PFSK-1 (cell line): ENCODE data around the gene GSTO2.

Experiments
- FOXP2 ChIP-seq: optimal IDR thresholded peaks from 2 replicates; pipeline ENCODE3; 2011; ENCODE audit warnings: borderline replicate concordance, control low read depth, inconsistent platforms; ENCODE audit not compliant: insufficient read depth; ENCODE audit errors: extremely low read length, extremely low read depth
- POLR2AphosphoS5 ChIP-seq: IDR thresholded peaks from 2 replicates; pipeline ENCODE4 v1.6.1; 2012; ENCODE audit warnings: low read depth, mild to moderate bottlenecking, control low read depth, low read length, moderate library complexity
- SIN3A ChIP-seq: IDR thresholded peaks from 2 replicates; pipeline ENCODE4 v1.6.1; 2012; ENCODE audit warnings: mild to moderate bottlenecking, low read length, moderate library complexity, borderline replicate concordance; ENCODE audit not compliant: insufficient read depth
- TAF1 ChIP-seq: IDR thresholded peaks from 2 replicates; pipeline ENCODE4 v1.6.1; 2012; ENCODE audit warnings: low read length, control low read depth, borderline replicate concordance; ENCODE audit not compliant: insufficient read depth
- TF ChIP-seq, protein P1 (sequence below), 2 experiments: IDR thresholded peaks; 2 replicates each; pipeline versions ENCODE4 v1.6.1 to v1.8.0; 2011 to 2012; ENCODE audit warnings: low read depth in 2 of 2, low read length in 2 of 2, control low read depth in 1 of 2, inconsistent platforms in 1 of 2, mild to moderate bottlenecking in 1 of 2, moderate library complexity in 1 of 2; ENCODE audit not compliant: insufficient read depth in 1 of 2

DNA sequence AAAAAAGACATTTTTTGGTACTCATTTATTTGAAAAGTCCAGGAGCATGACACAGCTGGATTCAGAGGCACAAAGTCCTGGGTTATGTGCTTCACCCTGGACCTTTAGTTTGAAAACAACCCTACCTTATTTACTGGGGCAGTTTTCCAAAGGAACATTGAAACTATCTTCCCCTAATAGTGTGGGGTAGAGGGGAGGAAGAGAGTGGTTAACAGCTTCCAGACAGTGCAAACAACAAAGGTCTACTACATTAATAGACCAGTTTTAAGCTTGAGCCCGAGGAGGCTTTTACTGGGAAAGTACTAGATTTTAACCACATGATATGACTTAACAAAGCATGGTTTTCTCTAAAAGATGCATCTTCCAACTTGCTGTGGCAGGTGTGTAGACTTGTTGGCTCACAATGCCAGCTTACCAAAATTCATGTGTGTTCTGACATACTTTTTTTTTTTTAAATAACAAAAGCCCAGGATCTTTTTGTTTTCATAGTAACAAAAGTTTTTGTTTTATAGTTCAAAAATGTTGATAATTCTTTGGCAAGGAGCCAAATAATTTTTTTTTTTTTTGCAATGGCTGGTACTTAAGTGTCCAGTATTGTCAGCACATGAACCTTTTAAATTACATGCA, 12.5 kb upstream of the GSTO2 start:
- TF ChIP-seq TAF1 = no peak
- TF ChIP-seq, protein P1, sequence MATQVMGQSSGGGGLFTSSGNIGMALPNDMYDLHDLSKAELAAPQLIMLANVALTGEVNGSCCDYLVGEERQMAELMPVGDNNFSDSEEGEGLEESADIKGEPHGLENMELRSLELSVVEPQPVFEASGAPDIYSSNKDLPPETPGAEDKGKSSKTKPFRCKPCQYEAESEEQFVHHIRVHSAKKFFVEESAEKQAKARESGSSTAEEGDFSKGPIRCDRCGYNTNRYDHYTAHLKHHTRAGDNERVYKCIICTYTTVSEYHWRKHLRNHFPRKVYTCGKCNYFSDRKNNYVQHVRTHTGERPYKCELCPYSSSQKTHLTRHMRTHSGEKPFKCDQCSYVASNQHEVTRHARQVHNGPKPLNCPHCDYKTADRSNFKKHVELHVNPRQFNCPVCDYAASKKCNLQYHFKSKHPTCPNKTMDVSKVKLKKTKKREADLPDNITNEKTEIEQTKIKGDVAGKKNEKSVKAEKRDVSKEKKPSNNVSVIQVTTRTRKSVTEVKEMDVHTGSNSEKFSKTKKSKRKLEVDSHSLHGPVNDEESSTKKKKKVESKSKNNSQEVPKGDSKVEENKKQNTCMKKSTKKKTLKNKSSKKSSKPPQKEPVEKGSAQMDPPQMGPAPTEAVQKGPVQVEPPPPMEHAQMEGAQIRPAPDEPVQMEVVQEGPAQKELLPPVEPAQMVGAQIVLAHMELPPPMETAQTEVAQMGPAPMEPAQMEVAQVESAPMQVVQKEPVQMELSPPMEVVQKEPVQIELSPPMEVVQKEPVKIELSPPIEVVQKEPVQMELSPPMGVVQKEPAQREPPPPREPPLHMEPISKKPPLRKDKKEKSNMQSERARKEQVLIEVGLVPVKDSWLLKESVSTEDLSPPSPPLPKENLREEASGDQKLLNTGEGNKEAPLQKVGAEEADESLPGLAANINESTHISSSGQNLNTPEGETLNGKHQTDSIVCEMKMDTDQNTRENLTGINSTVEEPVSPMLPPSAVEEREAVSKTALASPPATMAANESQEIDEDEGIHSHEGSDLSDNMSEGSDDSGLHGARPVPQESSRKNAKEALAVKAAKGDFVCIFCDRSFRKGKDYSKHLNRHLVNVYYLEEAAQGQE (IDR thresholded peaks at IDR 0.05; ENCODE audit: insufficient read depth in 1 of 2, low read depth in 2 of 2, low read length in 2 of 2) = no peak
- no peak for TF ChIP-seq POLR2AphosphoS5
- no peak for TF ChIP-seq SIN3A
- no peak for TF ChIP-seq FOXP2
